NOMO-1 (cell line): ENCODE results near the gene NEUROD1.

Source experiments
- DNase-seq, 2 experiments: peaks; one replicate each; lab custom pipeline; 2025; ENCODE audit not compliant: unreplicated experiment in 2 of 2; lab: John Stamatoyannopoulos, UW

The NEUROD1 gene

GRCh38 chr2:181646415-181646987 is 33.8 kb downstream of the NEUROD1 start:
- DNase-seq, result no peak

- DNase-seq, result no peak
Observed at GRCh38 chr2:181643151-181643550, 37.2 kb downstream of the NEUROD1 start.

GRCh38 chr2:181642086-181642485 is 38.2 kb downstream of the NEUROD1 start:
- DNase-seq, result no peak

GRCh38 chr2:181639686-181640085 is 40.6 kb downstream of the NEUROD1 start:
- no peak for DNase-seq

- DNase-seq, result no peak
Observed at GRCh38 chr2:181632733-181633401, 47.5 kb downstream of the NEUROD1 start.

- no peak for DNase-seq
Observed at GRCh38 chr2:181628590-181629585, 51.4 kb downstream of the NEUROD1 start.

GRCh38 chr2:181627545-181627944 is 52.8 kb downstream of the NEUROD1 start:
- DNase-seq, result no peak

- no peak for DNase-seq
Observed at GRCh38 chr2:181626671-181627070, 53.6 kb downstream of the NEUROD1 start.
